ENCODE results near the gene SEMA5B.

The SEMA5B gene

DNA sequence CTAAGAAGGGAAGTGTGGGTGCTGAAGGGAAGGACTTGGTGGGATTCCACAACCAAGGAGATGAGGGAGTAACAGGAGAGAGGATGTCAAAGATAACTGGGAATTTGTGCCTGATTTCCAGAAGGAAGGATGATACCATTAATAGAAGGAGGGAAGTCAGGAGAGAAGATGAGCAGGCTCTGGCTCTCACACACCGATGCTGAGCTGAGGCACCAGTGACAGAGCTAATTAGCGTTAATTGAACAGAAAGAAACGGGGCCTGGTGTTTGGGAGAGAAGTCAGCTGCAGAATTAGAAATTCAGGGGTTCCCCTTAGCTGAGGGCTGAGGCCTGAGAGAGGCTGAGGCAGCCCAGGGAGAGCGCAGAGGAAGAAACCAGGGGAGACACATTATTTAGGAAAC is 27.4 kb upstream of the SEMA5B start:
- no peak for DNase-seq (ENCODE audit: low read depth)

GRCh38 chr3:123054109-123054778 is 26.7 kb upstream of the SEMA5B start:
- DNase-seq (ENCODE audit: low read depth) = no peak

DNA sequence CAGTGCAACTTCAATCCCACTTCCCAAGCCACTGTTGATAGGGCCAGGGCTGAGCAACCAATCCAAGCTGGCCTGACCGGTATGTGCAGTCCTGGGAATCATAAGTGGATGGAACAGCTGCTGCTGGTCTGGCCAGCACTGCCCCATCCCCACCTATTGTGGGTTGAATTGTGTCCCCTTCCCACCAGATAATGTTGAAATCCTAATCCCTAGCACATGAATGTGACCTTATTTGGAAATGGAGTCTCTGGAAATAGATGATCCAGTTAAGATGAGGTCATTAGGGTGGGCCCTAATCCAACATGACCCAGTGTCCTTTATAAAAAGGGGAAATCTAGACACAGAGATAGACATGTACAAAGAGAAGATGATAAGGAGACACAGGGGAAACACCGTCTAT is 25.5 kb upstream of the SEMA5B start:
- no peak for DNase-seq (ENCODE audit: low read depth)

DNA sequence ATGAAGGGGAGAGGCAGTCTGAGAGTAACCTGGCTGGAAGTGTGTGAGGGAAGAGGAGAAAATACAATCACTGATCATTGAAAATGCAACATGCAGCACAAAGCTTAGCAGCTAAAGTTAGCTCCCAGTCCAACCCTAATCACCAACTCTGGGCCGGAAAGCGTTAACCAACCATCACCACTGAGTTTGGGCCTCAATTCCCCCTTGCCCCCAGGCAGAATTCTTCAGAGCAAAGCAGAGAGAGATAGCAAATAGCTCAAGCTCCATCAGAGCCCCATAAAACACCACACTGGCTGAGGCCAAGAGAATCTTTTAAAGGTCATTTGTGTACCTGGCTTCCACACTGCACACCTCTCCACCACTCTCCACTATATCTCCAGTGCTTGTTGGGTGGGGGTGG is 23.1 kb upstream of the SEMA5B start:
- no peak for DNase-seq (ENCODE audit: low read depth)

DNA sequence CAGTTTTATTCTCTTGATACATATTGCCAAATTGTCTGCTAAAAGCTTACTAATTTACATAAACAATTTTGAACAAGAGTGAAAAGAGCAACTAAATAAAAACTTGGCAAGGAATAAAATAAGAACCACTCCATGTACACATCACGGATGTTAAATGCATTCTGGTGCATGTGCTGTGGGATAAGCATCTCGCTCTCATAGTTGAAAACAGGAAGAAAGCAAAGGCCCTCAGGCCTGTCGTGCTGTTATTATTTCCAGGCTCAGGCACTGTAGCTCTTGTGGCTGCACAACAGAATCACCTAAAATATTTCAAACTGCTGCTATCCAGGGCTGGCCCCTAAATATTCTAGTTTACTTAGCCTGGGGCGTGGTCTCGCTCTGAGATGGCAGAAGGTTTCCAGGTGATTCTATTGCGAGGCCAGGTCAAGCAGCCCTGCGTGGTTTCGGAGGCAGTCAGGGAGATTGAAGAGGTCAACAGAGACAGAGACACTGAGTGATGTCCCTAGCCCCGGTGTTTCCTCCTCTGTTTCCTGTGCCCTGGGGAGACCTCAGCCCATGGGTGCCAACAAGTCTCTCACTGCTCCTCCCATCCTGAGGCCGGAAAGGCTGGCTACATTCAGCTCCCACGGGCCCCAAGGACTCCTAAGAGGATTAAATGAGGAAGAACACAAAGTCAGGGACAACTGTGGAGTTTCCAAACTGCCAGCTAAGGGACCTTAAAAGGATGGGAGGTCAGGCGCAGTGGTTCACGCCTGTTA is 21.1 kb upstream of the SEMA5B start:
- no peak for DNase-seq (ENCODE audit: low read depth)

DNA sequence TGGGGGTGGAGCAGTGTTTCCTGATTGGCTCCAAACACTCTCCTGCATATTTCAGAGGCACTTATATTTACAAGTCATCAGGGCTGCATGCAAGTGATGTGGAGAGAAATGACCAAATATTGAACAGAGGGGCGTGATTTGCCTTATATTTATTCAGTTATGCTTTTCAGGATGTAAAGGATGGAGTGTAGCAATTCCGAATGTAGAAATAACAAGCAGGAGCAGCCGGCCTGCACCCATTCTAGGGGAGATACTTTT is 19.4 kb upstream of the SEMA5B start:
- no peak for DNase-seq (ENCODE audit: low read depth)

DNA sequence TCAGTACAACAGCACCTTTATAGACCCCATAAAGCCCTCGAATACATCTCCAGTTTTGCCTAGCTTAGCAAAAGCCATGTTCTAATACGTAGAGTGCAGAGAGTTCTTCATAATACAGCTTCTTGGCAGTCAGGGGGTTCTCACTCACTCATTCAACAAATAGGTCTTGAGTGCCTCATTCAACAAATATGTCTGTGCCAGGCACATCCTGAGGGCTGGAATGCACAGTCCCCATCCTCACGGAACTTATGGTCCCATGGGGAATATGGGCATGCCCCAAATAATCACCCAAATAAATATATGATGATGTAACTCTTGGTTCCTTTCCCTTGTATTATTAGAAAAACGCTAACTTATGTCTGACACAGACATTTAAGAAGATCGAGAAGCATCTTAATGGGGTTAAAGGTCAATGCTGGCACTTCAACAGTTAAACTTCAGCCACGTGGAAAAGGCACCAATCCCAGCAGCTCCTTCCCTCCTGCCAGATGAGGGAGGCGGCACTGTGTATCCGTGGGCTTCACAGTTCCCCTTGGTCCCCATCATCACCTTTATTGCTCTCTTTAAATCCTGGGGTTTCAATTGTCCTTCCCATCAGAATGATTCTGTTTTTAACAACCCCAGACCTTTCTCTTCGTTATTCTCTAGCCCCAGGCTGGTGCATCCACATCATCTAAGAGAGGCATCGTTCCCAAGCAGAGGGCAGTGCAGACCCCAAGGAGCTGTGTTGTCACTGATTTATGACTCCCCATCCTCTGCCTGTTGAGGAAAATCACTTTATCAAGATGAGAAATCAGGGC is 18.9 kb upstream of the SEMA5B start:
- no peak for DNase-seq (ENCODE audit: low read depth)

DNA sequence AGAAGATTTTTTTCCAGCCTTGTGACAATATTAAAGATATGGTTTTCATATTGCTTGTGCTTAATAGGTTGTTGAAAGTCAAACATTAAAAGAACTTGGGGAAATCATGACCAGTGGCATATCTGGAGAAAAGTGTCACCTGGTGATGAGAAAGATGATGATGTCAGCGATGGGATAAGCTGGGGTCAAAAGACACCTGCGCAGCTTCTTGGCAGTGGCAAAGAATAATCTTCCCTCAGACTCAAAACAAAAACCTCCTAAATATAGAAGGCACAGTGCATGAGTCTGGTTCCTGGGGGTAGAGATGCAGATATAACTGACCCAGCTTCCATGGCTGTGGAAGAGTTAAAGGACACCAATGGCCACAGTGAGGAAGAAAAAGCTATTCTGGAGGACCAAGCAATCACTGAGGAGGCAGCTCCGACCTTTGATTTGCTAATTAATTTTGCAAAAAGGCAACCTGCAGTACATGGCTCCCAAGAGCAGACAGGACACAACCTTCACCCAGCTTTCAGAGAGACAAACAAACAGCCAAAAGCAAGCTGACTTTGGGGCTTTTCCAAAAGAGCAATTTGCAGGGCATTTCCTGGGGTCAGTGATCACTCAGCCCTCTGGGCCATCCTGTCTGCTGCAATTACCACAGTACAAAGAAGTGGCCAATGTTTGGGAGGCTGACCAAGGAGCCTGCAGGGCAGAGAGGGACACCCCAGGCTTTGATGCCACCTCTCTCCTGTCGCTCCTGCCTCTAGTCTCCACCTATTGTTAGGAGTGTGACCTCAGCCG is 17.6 kb upstream of the SEMA5B start:
- DNase-seq (ENCODE audit: low read depth) = no peak

GRCh38 chr3:123042413-123042812 is 14.8 kb upstream of the SEMA5B start:
- DNase-seq (ENCODE audit: low read depth) = no peak

DNA sequence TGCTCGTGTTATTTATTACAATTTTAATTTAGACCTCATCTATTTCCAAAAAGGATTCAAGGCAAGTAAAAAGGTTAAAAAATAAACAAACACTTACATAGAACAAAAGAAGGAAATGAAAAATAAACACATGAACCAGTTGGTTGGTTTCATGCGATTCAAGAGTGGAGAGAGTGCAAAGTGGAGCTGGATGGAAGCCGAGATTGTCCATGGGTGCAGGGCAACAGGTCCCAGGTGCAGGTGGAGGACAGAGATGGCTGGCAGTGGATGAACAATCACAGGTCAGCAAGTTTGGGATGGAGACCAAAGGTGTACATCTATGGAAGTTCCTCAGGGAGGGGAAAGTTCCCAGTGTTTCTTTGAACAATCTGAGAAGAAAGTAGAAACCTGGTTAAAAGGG is 11.6 kb upstream of the SEMA5B start:
- no peak for DNase-seq (ENCODE audit: low read depth)

GRCh38 chr3:123038751-123039150 is 11.2 kb upstream of the SEMA5B start:
- DNase-seq (ENCODE audit: low read depth) = no peak

DNA sequence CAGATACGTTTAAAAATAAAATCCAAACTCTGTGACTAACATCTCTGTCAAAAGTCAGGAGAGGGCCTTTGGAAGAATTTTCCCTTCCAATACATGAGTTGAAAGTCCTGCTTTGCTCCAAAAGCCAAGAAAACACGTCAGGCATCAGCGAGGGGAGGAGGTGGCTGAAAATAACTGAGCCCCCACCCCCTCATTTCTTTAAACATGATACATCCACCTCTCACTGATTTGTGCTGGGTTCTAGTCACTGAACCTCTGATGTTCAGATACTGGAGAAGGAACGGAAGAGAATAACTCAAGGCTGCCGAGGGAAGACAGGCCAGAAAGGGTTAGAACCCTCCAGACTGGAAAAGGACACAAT is 9.4 kb upstream of the SEMA5B start:
- DNase-seq (ENCODE audit: low read depth) = no peak

DNA sequence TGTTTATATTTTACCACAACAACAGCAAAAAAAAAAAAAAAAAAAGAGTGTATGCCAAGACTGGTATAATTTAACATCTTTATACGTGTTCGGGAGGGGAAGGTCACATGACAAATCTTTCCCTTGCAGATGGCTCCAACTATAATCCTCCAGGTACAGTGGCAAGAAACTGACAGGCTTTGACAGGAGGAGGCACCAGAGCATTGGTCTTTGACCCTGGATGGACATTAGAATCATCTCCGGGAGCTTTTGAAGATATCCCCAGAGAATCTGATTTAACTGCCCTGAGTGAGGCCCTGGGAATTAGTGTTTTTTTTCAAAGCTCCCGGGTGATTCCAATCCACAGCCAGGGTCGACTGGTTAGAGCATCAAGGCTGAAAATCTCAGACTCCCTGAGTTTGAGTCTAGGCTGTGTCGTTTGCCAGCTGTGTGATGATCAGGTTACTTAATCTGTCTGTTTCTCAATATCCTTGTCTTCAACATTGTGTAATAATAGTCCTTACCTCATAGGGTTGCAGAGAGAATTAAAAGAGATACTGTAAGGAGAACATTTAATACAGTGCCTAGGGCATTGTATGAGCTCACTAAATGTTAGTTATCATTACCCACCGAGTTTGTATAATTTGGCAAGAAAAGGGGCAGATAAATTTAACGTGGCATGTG is 8.9 kb upstream of the SEMA5B start:
- DNase-seq (ENCODE audit: low read depth) = peak; percentile 86

GRCh38 chr3:123034996-123035395 is 7.4 kb upstream of the SEMA5B start:
- DNase-seq (ENCODE audit: low read depth) = no peak

DNA sequence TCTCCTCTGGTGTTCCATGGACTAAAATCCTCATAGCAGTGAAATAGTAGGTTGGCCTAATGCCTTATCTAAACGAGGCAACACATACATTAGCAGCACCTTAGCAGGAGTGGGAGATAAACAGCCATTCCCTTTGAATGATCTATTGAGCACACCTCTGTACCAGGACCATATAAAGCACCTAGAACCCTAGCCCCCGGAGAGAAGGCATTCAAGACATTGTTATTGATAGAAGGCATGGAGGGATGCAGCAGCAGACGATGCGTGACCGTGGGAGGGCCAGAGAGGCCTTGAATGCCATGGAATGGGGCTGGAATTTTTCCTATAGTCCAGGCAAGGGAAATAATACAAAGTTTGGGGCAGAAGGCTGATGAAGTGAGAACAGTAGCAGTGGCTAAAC is 6.6 kb upstream of the SEMA5B start:
- no peak for DNase-seq (ENCODE audit: low read depth)

GRCh38 chr3:123032057-123032456 is 4.5 kb upstream of the SEMA5B start:
- no peak for DNase-seq (ENCODE audit: low read depth)

- DNase-seq (ENCODE audit: low read depth) = no peak
Measured at GRCh38 chr3:123031051-123031450, 3.5 kb upstream of the SEMA5B start.

DNA sequence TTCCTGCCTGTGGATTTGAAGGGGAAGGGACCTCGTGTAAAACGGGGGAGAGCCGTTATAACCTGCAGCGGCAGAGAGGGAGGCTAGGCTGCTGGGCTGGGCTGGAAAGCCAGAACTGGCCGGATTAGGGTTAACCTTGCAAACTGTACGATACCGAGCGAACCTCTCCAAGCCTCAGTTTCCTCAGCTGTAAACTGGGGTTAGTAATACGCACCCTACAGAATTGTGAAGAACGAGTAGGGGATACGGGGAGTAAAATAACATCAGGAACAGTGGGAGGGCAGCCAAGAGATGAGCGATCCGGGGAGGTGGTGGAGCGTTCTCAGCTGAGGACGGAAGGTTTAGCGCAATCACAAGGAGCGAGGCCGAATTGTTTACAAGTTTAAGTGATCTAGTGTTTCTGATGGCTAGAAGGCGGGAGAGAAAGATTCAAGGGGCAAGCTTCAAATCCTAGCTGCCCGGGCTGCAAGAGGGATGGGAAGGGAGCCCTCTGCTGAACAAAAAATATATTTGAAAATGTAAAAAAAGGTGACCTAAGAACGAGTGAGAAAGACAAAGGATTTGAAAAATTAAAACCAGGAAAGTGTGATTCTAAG is 768 bp upstream of the SEMA5B start:
- DNase-seq (ENCODE audit: low read depth) = peak; percentile 89

DNA sequence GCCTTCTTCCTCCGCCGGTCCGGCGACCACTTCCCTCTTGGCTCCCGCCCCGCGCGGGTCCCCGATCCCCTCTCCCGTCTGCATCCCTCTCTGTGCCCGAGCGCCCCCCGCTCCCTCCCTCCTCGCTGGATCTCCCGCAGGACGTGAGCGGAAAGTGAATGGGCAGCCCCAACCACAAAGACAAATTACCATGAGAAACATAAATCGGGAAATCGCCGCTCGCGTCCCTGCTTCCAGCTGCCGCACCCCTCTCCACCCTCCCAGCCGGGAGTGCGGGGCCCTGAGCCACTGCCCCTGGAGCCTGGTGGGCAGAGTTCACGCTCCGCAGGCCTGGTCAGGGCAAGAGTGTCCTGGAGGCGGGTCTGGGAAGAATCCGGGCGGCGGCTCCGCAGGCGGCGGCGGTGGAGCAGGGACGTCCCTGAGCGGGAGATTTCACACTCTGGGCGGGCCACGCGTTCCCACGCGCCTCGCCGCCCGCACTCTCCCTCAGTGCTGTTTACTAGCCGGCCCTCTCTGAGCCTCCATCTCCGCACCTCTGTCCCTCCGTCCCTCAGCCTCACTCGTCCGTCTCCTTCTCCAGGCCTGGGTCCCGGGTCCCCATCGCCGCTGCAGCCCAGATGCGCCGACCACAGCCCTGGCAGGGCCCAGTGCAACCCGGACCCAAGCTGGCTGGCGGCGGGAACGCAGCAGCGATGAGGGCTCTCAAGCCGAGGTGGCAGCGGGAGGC is 835 bp downstream of the SEMA5B start:
- DNase-seq (ENCODE audit: low read depth) = peak; percentile 5

- no peak for DNase-seq (ENCODE audit: low read depth)
Measured at GRCh38 chr3:123025642-123026521, 1.7 kb downstream of the SEMA5B start.
